GM21576 (cell line): Measurements from ENCODE around the gene ZNF385B.
A peak's percentile ranks its signal among the peaks of the same experiment; 100 is the strongest.

Experiments used
- ATAC-seq: cut with Tn5 transposase; IDR thresholded peaks from one replicate; pipeline ENCODE4 v1.9.1; 2021; ENCODE audit warnings: mild to moderate bottlenecking, moderate library complexity; ENCODE audit not compliant: unreplicated experiment

The ZNF385B gene

GRCh38 chr2:179417436-179417949 lies 443.9 kb downstream of the ZNF385B start:
- no peak for ATAC-seq

DNA sequence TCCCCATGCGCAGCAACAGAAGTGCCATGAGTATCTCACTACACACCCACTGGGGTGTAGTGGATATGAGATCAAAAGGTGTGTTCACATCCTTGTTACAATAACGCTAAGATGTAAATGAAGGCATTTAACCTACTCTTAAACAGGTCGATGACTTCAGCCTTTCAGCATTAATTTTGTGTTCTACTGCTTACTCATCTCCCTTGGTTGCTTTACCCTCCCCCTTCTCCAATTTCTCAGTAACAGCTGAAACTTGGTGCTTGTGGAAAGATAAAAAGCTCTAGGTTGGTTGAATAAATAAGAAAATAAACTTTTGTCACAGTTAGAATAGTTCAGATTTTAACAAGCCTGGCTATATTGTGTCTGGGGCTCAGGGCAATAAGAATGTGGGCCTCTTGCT lies 449.3 kb downstream of the ZNF385B start:
- no peak for ATAC-seq

GRCh38 chr2:179410552-179411356 lies 450.7 kb downstream of the ZNF385B start:
- peak; percentile 92 for ATAC-seq

DNA sequence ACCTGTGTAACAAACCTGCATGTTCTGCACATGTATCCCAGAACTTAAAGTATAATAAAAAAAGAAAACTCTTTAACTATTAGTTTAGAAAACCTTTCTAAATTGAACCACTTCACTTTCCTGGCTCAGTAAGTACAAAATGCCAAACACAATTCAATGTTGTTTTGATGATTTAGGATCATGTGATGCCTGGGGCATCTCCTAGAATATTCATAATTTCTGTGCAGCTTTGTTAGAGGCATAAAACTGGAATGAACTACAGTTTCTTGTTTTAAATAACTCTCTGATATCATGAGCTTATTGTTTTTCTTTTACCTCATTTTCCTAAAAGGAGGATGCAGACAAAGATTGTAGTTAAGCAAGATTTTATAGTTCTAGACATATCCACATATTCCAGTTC lies 457.8 kb downstream of the ZNF385B start:
- no peak for ATAC-seq

DNA sequence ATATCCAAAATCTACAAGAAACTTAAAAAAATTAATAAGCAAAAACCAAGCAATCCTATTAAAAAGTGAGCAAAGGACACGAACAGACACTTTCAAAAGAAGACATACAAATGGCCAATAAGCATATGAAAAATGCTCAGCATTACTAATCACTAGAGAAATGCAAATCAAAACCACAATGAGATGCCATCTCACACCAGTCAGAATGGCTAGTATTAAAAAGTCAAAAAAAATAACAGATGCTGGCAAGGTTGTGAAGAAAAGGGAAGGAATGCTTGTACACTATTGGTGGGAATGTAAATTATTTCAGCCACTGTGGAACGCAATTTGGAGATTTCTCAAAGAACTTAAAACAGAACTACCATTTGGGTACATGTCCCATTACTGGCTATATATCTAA lies 467.9 kb downstream of the ZNF385B start:
- ATAC-seq = no peak
